Thyroid gland (tissue), 4 donors: ENCODE measurements around the gene LRRC47.

ENCODE experiments used
- CTCF ChIP-seq, 6 experiments: fragments of 200-600 bp in 3 of 6; fragments of 450-650 bp in 3 of 6; sonication (generic) in 3 of 6; IDR thresholded peaks; one replicate each; pipeline ENCODE4 v1.5.1; 2016 to 2019; ENCODE audit warnings: antibody characterized with exemption in 6 of 6, mild to moderate bottlenecking in 2 of 6, inconsistent platforms in 1 of 6, moderate library complexity in 1 of 6
- POLR2A ChIP-seq, 2 donors: fragments of 450-650 bp; IDR thresholded peaks; one replicate each; pipeline ENCODE4 v1.6.1; 2017; ENCODE audit warnings: antibody characterized with exemption in 2 of 2, mild to moderate bottlenecking in 2 of 2, moderate library complexity in 1 of 2

GRCh38 chr1:3786468-3787348 is 9.6 kb downstream of the LRRC47 start:
- TF ChIP-seq POLR2A (IDR thresholded peaks at IDR 0.05) (no peak), CTCF (IDR thresholded peaks at IDR 0.05) (no peak)
